Measurements from ENCODE around the gene EEF1AKMT3. TPM values are rescaled to one million over a fixed set of nuclear protein-coding genes. Genes with fewer than 3 reads are reported as not detected.
"Not testable (repeated sequence)": the region's sequence is repeated elsewhere in the genome, so short reads cannot be mapped to it uniquely, and the experiment has no call there.

Gene EEF1AKMT3
- total RNA-seq, 1 experiment from 2014 or later, result 7.9 TPM

DNA sequence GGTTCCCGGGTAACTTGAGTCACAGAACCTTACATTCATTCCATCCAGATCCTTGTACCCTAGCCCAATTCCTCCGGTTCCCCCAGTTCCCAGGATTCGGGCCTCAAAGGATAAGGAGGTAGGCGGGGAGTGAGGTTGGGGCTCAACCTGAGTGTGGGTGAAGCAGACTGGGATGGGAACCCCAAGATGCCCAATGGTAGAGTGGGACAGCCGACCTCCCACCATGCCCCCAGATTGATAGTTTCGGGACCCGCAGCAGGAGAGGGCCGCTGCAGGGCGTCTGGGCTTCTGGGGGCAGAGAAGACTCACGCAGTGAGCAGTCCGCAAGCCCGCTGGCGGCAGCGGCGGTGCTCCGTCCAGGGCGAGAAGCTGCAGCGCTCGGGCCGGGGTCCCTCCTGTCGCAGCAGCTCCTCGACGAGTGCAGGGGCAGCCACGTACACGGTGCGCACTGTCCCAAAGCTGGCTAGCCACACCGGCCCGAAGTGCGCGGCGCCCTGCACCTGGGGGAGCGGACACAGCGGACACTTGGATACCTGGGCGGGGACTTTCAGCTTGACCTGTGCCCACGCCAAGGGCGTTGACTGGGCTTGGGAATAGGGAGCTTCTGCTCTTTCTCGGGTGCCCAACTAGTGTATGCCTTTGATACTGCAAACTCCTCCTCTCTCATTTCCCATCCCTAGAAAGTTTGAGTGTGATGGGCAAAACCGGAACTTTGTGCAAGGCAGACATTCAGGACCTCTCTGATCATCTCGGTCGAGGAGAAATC lies 6.5 kb upstream of the EEF1AKMT3 start:
- DNase-seq (ENCODE audit: low spot score), result no peak

DNA sequence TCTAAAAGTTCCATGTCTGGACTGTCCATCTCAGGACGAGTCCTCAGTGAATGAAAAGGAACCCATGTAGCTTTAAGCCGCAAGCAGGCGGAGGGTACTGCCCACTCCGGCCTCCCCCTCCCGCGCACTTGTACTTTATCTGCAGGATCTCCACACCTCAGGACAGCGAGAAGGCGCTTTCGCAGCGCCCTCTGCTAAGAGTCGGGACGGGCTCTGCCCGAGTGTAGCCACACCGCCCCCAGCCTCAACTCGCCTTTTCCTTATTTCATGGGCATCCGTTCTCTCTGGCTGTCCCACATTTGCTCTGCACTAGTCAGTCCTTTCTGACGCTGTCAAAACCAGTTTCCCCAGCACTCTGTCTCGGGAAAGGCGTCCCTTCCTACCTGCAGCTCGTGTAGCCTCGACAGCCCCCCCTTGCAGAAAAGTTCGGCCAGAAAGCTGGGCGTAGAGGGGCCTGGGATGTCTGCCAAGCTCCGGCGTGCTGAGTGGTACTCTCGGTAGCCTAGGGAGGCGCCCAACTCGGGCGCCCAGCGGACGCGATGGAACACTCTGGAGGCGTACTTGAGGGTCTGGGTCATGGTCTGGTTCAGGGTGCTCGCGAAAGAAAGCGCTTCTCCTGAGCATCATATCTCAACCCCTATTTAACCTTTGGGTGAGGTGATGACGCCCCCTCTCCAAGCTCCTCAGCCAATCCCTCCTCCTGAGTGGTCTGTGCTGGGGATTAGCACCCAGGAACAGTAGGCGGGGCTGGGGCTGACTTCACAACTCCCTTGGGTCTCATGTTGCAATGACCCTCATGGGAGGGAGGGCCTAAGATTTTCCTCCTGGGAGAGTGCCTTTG lies 5.7 kb upstream of the EEF1AKMT3 start, which contains the start of gene CYP27B1:
CYP27B1 (minus strand) TSS at position 615 of the 841 bp plus-strand sequence; CDS start at position 578, 37 bp downstream.
- DNase-seq (ENCODE audit: low spot score), result no peak

DNA sequence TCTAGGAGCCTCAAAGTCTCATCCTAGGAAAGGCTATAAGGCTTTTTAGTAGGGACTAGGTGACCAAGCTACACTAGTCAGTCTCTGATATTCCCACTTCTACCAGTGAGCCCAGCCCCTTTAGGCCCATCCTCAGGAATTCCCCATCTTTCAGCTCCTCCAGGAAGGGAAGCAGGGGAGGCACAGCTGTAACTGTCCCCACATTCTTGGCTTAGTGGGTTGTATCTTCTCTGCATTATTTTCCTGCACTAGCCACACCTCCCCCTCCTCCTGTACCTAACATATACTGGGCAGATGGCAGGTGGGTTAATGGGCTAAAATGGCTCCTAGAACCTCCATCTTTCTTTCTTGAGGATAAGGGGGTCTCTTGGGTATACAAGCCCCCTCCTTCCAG lies 5.1 kb upstream of the EEF1AKMT3 start:
- no peak for DNase-seq (ENCODE audit: low spot score)

DNA sequence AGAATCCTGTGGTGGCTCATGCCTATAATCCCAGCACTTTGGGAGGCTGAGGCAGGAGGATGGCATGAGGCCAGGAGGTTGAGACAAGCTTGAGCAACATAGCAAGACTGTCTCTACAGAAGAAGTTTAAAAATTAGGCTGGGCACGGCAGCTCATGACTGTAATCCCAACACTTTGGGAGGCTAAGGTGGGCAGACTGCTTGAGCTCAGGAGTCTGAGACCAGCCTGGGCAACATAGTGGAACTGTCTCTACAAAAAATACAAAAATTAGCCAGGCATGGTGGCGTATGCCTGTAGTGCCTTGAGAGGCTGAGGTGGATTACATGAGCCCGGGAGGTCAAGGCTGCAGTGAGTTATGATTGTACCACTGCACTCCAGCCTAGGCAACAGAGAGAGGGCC lies 4.5 kb upstream of the EEF1AKMT3 start:
- DNase-seq (ENCODE audit: low spot score), result no peak

DNA sequence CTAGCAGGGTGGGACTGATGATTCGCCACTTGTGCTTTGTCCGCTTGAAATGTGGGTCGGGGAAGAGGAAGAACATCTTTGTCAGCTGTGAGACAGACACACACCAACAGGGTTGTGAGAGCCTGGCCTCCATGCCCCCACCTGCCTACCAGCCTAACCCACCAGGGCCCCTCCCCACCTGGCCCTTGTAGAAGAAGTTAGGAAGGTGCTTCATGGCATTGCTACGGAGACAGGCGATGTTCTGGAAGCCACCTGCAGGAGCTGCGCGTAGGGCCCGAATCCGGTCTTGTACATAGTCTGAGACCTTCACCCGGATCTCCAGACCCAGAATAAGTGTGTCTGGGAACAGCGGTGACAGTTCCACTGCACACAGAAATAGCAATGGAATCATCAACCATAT lies 2.8 kb upstream of the EEF1AKMT3 start:
- DNase-seq (ENCODE audit: low spot score), result no peak

DNA sequence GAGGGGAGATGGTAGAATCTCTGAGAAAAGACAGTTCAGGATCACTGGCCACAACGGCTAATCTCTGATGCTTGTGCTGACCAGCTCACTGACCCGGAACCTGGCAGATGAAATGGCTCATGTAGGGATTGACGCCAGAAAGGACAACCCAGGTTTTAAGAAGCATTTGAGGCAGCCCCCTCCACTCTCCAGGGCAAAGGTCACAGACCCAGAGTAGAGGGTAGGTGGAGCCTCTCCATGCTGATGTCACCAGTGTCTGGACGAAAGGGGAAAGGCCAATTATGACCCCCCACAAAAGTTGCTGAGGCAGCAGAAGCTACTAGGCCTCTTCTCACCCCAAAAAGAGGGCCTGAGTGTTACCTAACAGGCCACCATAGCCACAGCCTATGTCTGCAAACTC lies 1.7 kb upstream of the EEF1AKMT3 start:
- DNase-seq (ENCODE audit: low spot score), result no peak

DNA sequence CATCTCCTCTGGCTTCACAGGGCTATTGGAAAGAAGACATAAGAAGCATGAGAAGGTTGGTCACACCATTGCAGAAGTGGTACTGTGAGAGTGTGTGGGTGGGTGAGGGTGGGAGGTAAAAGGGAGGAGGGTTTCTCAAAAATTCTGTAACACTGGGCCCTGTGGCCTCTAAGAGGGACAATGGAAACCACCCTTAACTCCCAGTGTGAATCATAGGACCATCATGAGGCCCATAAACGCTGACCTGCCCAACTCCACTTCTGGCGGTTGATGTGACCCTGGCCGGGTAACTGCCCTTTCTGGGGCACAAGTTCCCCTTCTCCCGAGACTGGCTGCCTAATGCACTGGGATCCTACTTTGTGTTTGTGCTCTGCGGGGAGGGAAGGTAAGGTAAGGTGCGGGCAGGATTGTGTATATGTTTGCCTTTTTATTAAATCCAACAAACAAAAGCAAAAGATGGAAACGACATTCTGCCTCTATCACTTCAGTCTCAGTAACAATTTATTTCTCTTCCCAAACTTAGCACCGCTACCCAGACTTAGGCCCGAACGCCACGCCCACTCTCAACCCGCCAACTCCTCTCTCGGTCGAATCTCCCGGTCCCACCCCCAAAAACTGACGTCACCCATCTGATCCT lies 1.1 kb upstream of the EEF1AKMT3 start:
- DNase-seq (ENCODE audit: low spot score), result peak; percentile 88

DNA sequence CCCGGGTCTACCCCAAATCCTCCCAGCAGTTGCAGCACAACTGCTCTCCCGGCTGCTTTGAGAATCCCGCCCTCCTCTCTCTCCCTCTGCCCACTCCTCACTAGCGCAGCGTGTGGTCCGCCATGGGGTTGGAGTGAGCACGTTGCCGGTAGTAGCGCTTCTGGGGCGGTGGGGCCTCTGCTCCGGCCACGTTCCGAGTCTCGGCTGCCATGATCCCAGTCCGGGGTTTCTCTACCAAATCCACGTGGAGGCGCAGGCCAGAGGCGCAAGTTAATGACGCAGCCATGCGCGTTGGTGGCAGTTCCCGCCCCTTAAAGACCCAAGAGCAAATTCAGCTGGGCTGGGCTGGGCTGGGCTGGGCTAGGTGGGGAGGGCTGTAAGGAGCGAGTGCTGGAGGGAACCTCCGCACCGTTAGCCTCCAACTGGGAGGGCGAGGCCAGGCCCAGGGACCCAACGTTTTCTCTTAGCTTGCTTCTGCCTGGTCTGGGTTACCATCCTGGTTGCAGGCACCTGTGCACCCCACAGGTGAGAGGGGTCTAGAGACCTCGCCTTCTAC lies 463 bp upstream of the EEF1AKMT3 start, which contains the start of gene METTL1:
METTL1 (minus strand) TSS at position 233 of the 556 bp plus-strand sequence; CDS start at position 211, 22 bp downstream.
- peak; percentile 96 for DNase-seq (ENCODE audit: low spot score)

DNA sequence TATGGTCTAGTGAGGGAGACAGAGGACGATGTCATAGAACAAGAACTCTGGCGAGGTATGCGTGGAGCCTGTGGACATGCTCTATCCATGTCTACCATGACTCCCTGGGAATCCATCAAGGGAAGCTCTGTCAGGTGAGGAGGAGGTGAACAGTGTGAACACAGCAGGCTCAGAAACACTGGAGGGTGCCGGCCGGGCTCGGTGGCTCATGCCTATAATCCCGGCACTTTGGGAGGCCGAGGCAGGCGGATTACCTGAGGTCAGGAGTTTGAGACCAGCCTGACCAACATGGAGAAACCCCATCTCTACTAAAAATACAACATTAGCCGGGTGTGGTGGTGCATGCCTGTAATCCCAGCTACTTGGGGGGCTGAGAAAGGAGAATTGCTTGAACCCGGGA lies 2.2 kb downstream of the EEF1AKMT3 start:
- not testable (repeated sequence) for DNase-seq (ENCODE audit: low spot score)

DNA sequence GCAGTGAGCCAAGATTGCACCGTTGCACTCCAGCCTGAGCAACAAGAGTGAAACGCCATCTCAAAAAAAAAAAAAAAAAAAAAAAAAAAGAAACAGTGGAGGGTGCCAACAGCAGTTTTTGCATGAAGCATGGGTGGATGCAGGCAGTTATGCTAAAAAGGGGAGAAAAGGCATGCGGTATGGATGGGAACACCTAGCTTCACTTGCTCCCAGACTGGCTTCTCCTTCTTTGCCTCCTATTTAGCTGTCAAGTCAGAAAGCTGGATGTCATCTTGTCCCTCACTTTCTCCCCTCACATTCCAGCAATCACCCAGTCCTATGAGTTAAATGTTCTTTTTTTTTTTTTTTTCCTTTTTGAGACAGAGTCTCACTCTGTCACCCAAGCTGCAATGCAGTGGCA lies 2.6 kb downstream of the EEF1AKMT3 start:
- no peak for DNase-seq (ENCODE audit: low spot score)

DNA sequence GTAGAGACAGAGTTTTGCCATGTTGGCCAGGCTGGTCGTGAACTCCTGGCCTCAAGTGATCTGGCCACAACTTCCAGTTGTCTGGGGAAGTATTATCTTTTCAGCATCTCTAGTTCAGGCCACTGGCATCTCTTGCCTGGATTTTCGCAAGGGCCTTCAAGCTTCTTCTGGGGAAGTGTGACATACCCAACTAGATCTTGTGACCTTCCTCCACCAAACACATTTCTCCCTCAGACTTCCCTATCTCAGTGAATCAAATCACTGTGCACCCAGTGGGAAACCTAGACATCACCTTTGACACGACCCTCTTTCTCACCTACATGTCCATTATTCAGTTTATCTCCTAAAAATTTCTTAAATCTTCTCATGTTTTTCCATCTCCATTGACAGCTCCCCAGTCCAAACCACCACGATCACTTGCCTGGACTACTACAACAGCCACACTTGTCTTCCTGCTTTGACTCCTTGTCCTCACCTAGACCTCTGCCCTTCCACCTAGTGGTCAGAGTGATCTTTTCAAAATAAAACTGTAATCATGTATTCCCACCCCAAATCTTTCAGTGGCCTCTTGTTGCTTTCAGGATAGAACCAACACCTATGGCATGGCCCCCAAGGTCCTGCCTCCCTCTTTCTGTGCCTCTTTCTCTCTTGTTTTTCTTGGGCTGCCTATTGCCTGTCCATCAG lies 3.3 kb downstream of the EEF1AKMT3 start:
- no peak for DNase-seq (ENCODE audit: low spot score)

DNA sequence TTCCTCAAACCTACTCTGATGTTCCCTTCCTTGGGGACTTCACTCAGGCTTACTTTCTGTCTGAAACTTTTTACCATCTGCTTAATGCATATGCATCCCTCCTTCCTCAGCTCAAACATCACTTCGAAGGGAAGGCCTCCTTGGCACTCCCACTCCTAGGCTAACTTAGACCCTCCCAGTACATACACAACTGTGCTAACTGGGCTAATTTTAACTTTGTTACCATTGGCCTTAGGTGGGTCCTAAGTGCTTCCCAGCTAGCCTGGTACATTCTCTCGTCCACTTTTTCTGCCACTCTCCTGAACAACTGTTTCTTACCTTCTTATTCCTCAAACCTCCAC lies 3.8 kb downstream of the EEF1AKMT3 start:
- DNase-seq (ENCODE audit: low spot score), result no peak

DNA sequence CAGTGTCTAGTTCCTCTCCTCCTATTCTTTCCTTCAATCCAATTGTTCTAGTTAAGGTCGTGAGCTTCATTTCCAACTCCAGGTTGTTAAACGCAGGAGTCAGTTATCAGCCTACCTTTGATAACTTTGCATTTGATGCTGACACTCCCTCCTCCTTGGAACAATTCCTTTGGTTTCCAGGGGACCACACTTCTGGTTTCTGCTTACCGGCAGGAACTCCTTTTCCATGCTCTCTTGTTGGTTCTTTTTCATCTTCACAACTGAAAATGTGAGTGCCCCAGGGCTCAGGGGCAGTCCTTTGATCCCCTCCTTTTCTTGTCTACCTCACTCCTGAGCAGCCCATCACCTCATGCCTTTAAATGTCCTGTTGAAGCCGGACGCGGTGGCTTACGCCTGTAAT lies 5.0 kb downstream of the EEF1AKMT3 start:
- DNase-seq (ENCODE audit: low spot score), result no peak

DNA sequence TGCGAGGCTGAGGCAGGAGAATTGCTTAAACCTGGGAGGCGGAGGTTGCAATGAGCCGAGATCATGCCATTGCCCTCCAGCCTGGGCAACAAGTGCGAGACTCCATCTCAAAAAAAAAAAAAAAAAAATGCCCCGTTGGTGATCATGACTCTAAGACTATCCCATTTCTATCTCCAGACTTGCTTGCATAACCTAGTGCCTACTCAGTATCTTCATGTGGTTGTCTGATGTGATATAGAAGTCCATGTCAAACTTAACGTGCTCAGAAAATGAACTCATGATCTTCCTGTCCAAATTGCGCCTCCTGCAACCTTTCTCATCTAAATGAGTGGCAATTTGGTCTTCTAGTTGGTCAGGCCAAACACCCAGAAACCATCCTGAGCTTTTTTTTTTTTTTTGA lies 5.5 kb downstream of the EEF1AKMT3 start:
- no peak for DNase-seq (ENCODE audit: low spot score)

DNA sequence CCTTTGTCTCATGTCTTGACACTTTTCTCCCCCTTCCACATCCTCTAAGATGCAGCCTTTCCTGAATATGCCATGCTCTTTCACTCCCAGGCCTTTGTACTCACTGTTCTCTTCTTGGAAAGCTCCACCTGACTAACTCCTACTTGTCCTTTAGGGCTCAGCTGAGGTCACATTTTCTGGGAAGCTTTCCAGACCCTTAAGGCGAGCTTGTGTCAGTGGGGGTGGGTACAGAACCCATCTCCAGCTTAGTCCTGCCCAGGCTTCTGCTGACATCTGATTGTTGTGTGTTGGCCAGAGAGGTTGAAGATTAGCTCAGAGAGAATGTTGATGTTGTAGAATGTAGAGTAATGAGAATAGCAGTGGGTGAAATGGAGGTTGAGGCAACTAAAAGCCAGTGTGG lies 7.3 kb downstream of the EEF1AKMT3 start:
- DNase-seq (ENCODE audit: low spot score), result no peak

DNA sequence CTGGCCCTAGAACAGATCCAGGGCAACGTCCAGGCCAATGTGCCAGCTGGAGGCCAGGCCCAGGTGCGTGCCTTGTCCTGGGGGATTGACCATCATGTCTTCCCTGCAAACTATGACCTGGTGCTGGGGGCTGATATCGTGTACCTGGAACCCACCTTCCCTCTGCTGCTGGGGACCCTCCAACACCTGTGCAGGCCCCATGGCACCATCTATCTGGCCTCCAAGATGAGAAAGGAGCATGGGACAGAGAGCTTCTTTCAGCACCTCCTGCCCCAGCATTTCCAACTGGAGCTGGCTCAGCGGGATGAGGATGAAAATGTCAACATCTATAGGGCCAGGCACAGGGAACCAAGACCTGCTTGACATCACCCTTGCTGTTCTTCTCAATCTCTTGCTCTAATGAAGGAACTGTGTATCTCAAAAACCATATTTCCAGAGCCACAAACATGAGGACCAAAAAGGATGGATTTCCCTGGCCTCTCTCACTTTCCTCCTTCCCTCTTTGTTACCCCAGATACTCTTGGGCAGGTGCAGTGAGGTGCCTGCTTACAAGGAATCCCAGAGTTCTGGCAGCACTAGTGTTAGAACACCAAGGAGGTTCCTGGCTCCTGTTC lies 8.0 kb downstream of the EEF1AKMT3 start:
- no peak for DNase-seq (ENCODE audit: low spot score)

DNA sequence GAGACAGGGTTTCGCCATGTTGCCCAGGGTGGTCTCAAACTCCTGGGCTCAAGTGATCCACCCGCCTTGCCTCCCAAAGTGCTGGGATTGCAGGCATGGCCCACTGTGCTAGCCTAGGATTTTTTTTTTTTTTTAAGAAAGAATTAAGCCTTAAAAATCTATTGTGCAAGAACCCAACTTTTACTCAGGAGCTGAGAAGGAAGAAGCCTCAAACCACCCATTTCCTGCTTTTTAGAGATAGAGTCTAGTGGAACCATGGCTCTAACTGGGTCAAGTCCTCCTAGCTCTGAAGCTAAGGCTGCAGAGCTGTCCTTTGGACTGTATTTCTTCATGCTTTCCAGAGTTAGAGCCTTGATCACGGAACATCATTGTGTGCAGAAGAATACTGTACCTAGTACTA lies 8.8 kb downstream of the EEF1AKMT3 start:
- no peak for DNase-seq (ENCODE audit: low spot score)

DNA sequence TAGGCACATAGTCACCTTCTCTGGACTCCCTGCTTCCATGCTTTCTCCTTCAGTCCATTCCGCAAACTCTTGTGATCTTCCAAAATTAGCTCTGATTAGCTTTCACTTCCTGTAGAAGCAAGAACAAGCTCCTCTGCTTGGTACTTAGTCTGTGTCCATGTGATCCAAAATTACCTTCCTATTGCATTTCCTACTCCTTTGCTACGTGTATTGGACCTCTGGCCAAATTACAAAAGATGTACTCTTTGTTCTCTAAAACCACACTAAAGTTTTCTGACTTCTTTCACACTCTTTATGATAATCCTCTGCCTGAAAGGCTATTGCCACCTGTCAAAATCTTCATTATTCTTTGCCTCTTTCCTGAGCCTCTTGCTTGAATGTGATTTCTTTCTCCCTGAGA lies 9.4 kb downstream of the EEF1AKMT3 start:
- no peak for DNase-seq (ENCODE audit: low spot score)

DNA sequence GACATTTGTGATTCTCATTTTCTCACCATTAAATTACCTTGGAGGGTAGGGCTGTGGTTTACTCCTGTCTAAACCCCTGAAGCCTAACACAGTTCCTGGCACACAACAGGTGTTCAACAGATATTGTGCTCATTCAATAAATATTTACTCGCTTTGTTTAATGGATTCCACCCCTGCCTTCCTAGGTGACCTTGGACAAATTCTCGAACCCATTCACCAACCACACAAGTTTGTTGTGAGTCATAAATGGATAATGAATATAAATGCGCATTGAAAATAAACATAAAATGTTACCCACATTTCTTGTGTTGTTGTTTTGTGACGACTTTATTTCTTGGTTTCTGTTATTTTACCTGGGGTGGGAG lies 9.8 kb downstream of the EEF1AKMT3 start:
- no peak for DNase-seq (ENCODE audit: low spot score)

DNA sequence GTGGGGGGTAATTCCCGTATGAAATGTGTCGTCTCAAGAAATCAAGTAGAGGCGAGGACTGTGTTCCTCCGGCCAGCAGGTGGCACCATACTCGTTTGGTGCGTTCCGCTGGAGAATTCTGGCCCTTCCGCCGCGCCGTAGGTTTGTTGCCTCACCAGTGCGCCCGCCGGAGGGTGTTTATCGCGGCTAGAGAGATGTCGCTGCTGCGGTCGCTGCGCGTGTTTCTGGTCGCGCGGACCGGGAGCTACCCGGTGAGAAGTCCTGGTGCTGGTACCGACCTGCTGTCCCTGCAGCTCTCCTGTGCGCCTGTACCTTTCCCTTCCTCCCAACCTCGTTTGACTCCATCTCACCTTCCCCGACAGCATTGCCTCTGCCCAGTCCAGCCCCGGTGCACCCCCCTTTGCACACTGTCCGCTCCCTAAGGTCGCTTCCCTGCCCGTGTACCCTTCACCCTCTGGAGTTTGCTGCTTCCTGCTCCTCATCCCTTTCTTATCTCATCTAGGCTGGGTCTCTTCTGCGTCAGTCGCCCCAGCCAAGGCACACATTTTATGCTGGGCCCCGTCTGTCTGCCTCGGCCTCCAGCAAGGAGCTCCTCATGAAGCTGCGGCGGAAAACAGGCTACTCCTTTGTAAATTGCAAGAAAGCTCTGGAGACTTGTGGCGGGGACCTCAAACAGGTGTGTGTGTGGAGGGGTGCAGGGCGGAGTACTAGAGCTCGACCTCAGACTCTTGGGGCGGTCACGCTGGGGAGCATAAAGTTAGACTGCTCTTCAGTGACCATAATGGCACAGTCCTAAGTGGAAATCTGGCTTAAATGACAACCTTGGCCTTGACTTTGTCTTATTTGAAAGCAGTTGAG lies 10.4 kb downstream of the EEF1AKMT3 start, which contains the start of gene TSFM:
TSFM (plus strand) TSS at position 180 of the 858 bp plus-strand sequence; CDS start at position 195, 15 bp downstream.
- DNase-seq (ENCODE audit: low spot score), result peak; percentile 89

Data from H4 (cell line).